Measurements from ENCODE around the gene MICB.

The MICB gene

DNA sequence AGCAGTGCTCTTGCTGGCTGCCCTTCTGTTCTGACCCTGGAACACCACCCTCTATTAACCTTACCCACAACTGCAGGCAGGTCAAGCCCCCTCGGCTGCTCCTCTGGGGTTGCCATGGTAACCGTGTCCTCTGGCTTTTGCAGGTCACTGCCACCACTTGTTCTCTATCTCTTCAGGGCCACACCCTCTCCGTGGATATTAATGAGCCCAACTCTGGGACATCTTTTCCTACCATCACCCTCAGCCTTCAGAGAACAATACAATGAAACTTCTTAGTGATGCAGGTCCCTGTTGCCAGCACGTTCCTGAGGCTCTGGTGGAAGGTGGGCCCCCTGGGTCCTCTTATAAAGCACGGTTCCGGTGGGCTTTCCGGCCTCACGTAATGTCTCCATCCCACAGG, 30.8 kb upstream of the MICB start:
- H3K4me1 Mint-ChIP-seq: peaks cover 75% of the 10 kb centered on the region
- peak overlapping the region; percentile 54 for H3K27ac Mint-ChIP-seq
- DNase-seq: no peak
- no peaks in the 10 kb centered on the region for H3K9me3 Mint-ChIP-seq
- H3K36me3 Mint-ChIP-seq: peaks cover 62% of the 10 kb centered on the region
- CTCF ChIA-PET: no interaction called here
- H3K27me3 Mint-ChIP-seq: no peaks in the 10 kb centered on the region
- H3K4me3 Mint-ChIP-seq: no peak overlapping the region

DNA sequence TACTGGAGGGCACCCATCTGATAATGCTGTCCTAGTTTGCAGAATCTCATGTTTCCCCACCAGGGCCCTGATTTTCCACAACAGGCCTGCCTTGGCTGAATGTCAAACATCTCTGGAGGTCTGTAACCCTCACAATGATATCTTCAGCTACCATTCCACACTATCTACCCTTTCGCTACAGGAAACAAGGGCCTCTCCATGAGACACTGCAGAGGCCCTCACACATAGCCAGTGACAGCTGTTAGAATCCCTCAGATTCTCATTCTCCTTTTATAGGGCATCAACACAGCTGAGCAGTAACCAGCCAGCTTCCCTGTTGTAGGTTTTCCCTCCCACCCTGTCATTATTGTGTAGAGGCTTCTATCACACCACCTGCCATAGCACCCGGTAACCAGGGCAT, 29.6 kb upstream of the MICB start:
- peaks cover 57% of the 10 kb centered on the region for H3K36me3 Mint-ChIP-seq
- H3K27me3 Mint-ChIP-seq: no peaks in the 10 kb centered on the region
- peaks cover 68% of the 10 kb centered on the region for H3K4me1 Mint-ChIP-seq
- no peak overlapping the region for H3K4me3 Mint-ChIP-seq
- CTCF ChIA-PET: interaction anchor here (0.6 to 1.8 kb wide), 3 partner anchors 15 to 682 kb away, joined by 3 to 6 read pairs (median 3); no protein-coding TSS in a partner anchor
- DNase-seq: no peak
- no peaks in the 10 kb centered on the region for H3K9me3 Mint-ChIP-seq
- H3K27ac Mint-ChIP-seq: no peak overlapping the region

GRCh38 chr6:31470801-31471200, 27.1 kb upstream of the MICB start:
- Mint-ChIP-seq H3K36me3 (peaks cover 42% of the 10 kb centered on the region), H3K4me1 (peaks cover 50% of the 10 kb centered on the region), H3K4me3 (no peak overlapping the region), H3K27me3 (no peaks in the 10 kb centered on the region), H3K27ac (no peak overlapping the region), H3K9me3 (no peaks in the 10 kb centered on the region)
- CTCF ChIA-PET: interaction anchor here (0.6 kb wide), 1 partner anchor 172 kb away, joined by 3 read pairs; no protein-coding TSS in a partner anchor
- no peak for DNase-seq

DNA sequence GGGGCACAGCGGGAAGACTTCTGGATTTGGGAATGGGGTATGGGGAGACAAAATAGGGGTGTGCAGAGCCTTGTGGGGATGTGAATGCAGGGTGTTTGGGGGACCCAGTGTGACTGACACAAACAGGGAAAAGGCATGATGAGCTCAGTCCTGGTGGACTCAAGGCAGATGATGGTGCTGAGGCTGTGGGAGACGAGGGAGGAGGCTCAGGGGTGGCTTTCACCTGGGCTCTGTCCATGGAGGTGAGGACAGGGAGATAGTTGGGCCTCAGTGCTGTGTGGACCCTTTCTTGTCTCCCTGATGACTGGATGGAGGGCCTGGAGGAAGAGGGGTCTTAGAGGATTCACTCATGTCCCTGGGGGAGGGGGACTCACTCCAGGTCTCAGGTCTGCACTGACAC, 26.2 kb upstream of the MICB start:
- H3K27ac Mint-ChIP-seq: no peak overlapping the region
- no peak overlapping the region for H3K4me3 Mint-ChIP-seq
- H3K9me3 Mint-ChIP-seq: no peaks in the 10 kb centered on the region
- CTCF ChIA-PET: no interaction called here
- no peak for DNase-seq
- peaks cover 41% of the 10 kb centered on the region for H3K4me1 Mint-ChIP-seq
- peaks cover 34% of the 10 kb centered on the region for H3K36me3 Mint-ChIP-seq
- H3K27me3 Mint-ChIP-seq: no peaks in the 10 kb centered on the region

DNA sequence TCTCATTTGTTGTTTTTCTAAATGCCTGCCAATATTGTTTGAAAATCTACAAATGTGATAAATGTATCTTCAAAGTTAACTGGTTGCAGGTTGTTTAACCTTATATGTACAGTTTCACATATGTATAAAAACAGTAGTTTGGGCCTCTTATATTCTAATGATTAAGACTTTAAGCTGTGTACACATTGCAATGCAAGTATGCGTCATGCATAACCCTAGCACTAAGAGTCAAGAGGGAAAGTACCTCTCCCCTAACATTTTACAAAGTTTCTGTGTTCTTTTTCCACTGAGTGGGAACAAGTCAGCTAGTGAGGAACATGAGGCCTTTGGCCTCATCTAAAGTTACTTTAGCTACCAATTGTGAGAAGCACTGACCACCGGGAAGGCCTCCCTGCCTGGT, 25.7 kb upstream of the MICB start:
- peaks cover 29% of the 10 kb centered on the region for H3K36me3 Mint-ChIP-seq
- DNase-seq: no peak
- no peaks in the 10 kb centered on the region for H3K9me3 Mint-ChIP-seq
- peaks cover 36% of the 10 kb centered on the region for H3K4me1 Mint-ChIP-seq
- no peaks in the 10 kb centered on the region for H3K27me3 Mint-ChIP-seq
- no peak overlapping the region for H3K27ac Mint-ChIP-seq
- CTCF ChIA-PET: no interaction called here
- no peak overlapping the region for H3K4me3 Mint-ChIP-seq

DNA sequence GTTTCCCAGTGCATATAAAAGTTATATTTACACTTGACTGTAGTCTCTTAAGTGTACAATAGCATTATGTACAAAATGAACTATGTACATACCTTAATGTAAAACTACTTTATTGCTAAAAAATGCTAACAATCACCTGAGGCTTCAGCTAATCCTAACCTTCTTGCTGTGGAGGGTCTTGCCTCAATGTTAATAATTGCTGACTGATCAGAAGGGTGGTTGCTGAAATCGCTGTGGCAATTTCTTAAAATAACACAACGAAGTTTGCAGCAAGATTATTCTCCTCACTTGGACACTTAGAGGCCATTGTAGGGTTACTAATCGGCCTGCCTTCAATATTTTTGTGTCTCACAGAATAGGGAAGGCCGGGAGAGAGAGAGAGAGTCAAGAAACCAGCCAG, 24.7 kb upstream of the MICB start:
- H3K4me3 Mint-ChIP-seq: no peak overlapping the region
- no peak overlapping the region for H3K27ac Mint-ChIP-seq
- no peak for DNase-seq
- peaks cover 30% of the 10 kb centered on the region for H3K4me1 Mint-ChIP-seq
- CTCF ChIA-PET: no interaction called here
- H3K27me3 Mint-ChIP-seq: no peaks in the 10 kb centered on the region
- H3K9me3 Mint-ChIP-seq: no peaks in the 10 kb centered on the region
- H3K36me3 Mint-ChIP-seq: peaks cover 27% of the 10 kb centered on the region

- peaks cover 29% of the 10 kb centered on the region for H3K4me1 Mint-ChIP-seq
- CTCF ChIA-PET: interaction anchor here (1.8 kb wide), 1 partner anchor 11 kb away, joined by 7 read pairs; no protein-coding TSS in a partner anchor
- H3K4me3 Mint-ChIP-seq: no peak overlapping the region
Observed at GRCh38 chr6:31473780-31474761, 23.9 kb upstream of the MICB start.

DNA sequence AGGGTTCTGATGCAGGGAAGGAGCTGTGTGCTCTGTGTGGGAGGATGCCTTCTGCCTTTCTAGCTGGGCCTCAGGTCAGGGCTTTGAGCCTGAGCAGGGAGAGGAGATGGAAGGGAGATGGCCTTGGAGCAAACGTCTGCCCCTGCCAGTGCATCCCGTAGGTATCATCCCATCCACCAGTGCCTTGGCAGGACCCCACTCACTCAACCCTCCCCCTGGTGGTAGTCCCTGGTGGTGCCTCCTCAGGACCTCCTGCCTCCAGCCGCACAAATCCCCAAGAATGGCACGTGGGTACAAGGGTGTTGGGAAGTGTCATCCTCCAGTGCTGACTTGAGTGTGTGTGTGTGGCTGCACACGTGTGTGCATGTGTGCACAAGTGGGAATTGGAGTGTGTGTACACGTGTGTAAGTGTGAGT, 23.1 kb upstream of the MICB start:
- Mint-ChIP-seq H3K9me3 (no peaks in the 10 kb centered on the region), H3K27ac (no peak overlapping the region), H3K36me3 (peaks cover 19% of the 10 kb centered on the region), H3K27me3 (peaks cover 3% of the 10 kb centered on the region), H3K4me3 (no peak overlapping the region), H3K4me1 (peaks cover 22% of the 10 kb centered on the region)
- peak; percentile 51 for DNase-seq
- CTCF ChIA-PET: interaction anchor here (1.8 kb wide), 1 partner anchor 12 kb away, joined by 7 read pairs; no protein-coding TSS in a partner anchor

More at GRCh38 chr6:31473780-31474761, 23.9 kb upstream of the MICB start:
- H3K9me3 Mint-ChIP-seq: no peaks in the 10 kb centered on the region
- peaks cover 27% of the 10 kb centered on the region for H3K36me3 Mint-ChIP-seq
- no peak for DNase-seq
- H3K27me3 Mint-ChIP-seq: peaks cover under 1% of the 10 kb centered on the region
- H3K27ac Mint-ChIP-seq: peak overlapping the region; percentile 50

DNA sequence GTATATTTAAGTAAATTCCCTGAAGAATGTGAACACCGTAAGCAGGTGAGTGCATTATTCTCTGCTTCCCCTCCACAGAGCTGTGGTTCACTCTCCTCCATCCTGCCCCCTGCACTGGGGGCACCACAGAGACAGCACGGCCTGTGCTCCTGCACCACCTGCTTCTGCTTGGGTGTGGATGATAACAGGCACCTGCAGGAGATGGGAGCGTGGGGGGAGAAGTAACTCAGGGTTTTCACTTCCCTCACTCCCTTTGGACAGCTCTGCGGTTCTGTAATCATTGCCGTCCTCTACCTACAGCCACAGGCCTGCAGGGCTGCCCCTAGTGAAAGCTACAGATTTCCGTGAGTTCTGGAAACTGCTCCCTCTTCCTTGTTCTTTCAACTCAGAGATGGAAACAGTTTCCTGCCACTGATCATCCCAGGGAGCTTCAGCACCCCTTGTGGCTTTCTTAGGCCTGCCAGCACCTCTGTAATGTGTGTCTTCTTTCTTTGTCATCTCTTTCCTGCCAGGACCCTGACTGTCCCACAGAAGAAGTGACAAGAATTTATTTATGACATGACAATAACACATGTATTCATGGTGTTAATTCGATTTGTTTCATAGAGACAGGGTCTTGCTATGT, 21.3 kb upstream of the MICB start:
- Mint-ChIP-seq H3K27ac (no peak overlapping the region), H3K27me3 (peaks cover 3% of the 10 kb centered on the region), H3K9me3 (no peaks in the 10 kb centered on the region), H3K4me3 (no peak overlapping the region), H3K4me1 (peaks cover 8% of the 10 kb centered on the region), H3K36me3 (peaks cover 9% of the 10 kb centered on the region)
- no peak for DNase-seq
- CTCF ChIA-PET: no interaction called here

GRCh38 chr6:31477521-31477920, 20.4 kb upstream of the MICB start:
- Mint-ChIP-seq H3K4me1 (peaks cover 7% of the 10 kb centered on the region), H3K4me3 (no peak overlapping the region), H3K27me3 (peaks cover 3% of the 10 kb centered on the region), H3K36me3 (peaks cover 8% of the 10 kb centered on the region), H3K9me3 (no peaks in the 10 kb centered on the region), H3K27ac (no peak overlapping the region)
- DNase-seq: no peak
- CTCF ChIA-PET: no interaction called here

- Mint-ChIP-seq H3K27ac (no peak overlapping the region), H3K27me3 (peaks cover 3% of the 10 kb centered on the region), H3K9me3 (no peaks in the 10 kb centered on the region), H3K4me1 (peaks cover 4% of the 10 kb centered on the region), H3K4me3 (no peak overlapping the region), H3K36me3 (peaks cover 8% of the 10 kb centered on the region)
- DNase-seq: no peak
- CTCF ChIA-PET: no interaction called here
Observed at GRCh38 chr6:31478186-31478950, 19.6 kb upstream of the MICB start.

DNA sequence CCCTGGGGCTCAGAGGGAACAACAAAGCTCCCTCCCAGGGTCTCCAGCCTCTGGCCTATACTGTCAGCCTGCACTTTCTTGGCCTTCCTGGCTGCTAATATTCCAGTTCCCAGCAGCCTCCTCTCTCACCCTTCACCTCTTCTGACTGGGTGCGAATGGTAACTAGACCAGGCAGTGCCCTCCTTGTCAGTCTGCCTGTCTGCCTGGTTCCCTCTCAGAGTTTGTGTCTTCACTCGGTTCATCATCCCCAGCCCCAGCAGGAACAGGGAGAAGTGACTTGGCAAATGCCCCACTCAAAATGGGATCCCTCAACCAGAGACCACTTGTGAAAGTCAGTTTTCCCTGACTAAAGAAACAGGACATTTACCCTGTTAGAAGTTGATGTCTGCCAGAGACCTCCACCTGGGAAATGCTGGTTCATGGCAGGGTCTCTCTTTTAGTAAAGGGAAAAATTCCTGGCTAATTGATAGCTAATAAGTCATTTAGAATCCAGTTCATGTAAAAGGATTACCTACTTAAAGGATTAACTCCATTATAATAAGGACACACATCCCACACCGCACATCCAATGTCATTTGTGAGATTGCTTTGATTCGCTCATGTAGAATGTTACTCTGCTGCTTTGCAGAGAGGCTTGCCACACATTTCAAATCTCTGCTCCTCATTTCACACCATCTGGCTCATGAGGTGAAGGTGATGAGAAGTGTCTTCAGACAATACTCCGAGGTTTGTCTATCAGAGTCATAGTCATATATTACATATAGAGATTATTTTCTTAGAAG, 18.6 kb upstream of the MICB start:
- DNase-seq: no peak
- Mint-ChIP-seq H3K4me1 (peaks cover under 1% of the 10 kb centered on the region), H3K36me3 (peaks cover 5% of the 10 kb centered on the region), H3K4me3 (no peak overlapping the region), H3K27ac (no peak overlapping the region), H3K27me3 (peaks cover 3% of the 10 kb centered on the region), H3K9me3 (no peaks in the 10 kb centered on the region)
- CTCF ChIA-PET: no interaction called here

- no peaks in the 10 kb centered on the region for H3K4me1 Mint-ChIP-seq
- no peak overlapping the region for H3K4me3 Mint-ChIP-seq
- peaks cover 2% of the 10 kb centered on the region for H3K36me3 Mint-ChIP-seq
- no peaks in the 10 kb centered on the region for H3K9me3 Mint-ChIP-seq
- no peak for DNase-seq
- CTCF ChIA-PET: no interaction called here
- H3K27me3 Mint-ChIP-seq: peaks cover 3% of the 10 kb centered on the region
- H3K27ac Mint-ChIP-seq: no peak overlapping the region
Observed at GRCh38 chr6:31479933-31480535, 17.9 kb upstream of the MICB start.
